Measurements from ENCODE around the gene DPM2.

- no peak for TF ChIP-seq CTCF (IDR thresholded peaks at IDR 0.05)
- no peak for TF ChIP-seq POLR2A (IDR thresholded peaks at IDR 0.05)
These were observed 42.5 kb upstream of the DPM2 start for GRCh38 chr9:127980060-127980705.
